A549 (cell line): ENCODE data around the gene CPNE7. TPM values are rescaled to one million over a fixed set of nuclear protein-coding genes. Genes with fewer than 3 reads are reported as not detected.

ENCODE experiments used
- ATAC-seq, 2 experiments: fragments of 200-7000 bp in 1 of 2; fragments of >200 bp in 1 of 2; cut with Nextera tagmentation in 1 of 2; cut with Tn5 transposase in 1 of 2; 3 replicates each; pipeline versions ENCODE4 v1.8.0 to v1.9.1; 2018 to 2020; ENCODE audit warnings: mild to moderate bottlenecking in 1 of 2, moderate library complexity in 1 of 2
- CTCF ChIA-PET: fragments of 300-600 bp; sonication (Branson Sonifier 250); formaldehyde crosslinking; extraction: SDS; loops from one replicate; lab custom pipeline; 2021; ENCODE audit warnings: antibody characterized with exemption, inconsistent platforms; lab: Yijun Ruan, JAX
- POLR2A ChIA-PET: fragments of 350-600 bp; formaldehyde crosslinking; extraction: SDS; loops from one replicate; lab custom pipeline; 2021; ENCODE audit warnings: antibody characterized with exemption, inconsistent platforms; lab: Yijun Ruan, JAX
- DNase-seq, 2 experiments: peaks; one replicate each; pipeline versions ENCODE4 v3.0.0 to v3.0.0-alpha.2; 2011 to 2016; ENCODE audit warnings: low read depth in 1 of 2, low spot score in 1 of 2
- FAIRE-seq: peaks from 2 replicates; lab custom pipeline; 2011; peaks lifted over from hg19 to GRCh38; lab: Jason Lieb, UNC
- H3K27ac ChIP-seq, 2 experiments: fragments of >200 bp; sonication (Bioruptor Twin); formaldehyde crosslinking; 3 replicates each; pipeline ENCODE4 v1.5.1; 2016 to 2017
- H3K4me1 ChIP-seq: fragments of >200 bp; sonication (Bioruptor Twin); formaldehyde crosslinking; 3 replicates; pipeline ENCODE4 v1.6.1; 2016
- H3K4me2 ChIP-seq: fragments of >200 bp; sonication (Bioruptor Twin); formaldehyde crosslinking; 3 replicates; pipeline ENCODE4 v1.6.1; 2016
- H3K4me3 ChIP-seq: fragments of >200 bp; sonication (Bioruptor Twin); formaldehyde crosslinking; 3 replicates; pipeline ENCODE4 v1.5.1; 2016
- H3K9me3 ChIP-seq: fragments of >200 bp; sonication (Bioruptor Twin); formaldehyde crosslinking; 3 replicates; pipeline ENCODE4 v1.6.1; 2016
- CBX2 ChIP-seq: fragments of 200-600 bp; sonication (generic); IDR thresholded peaks from 2 replicates; pipeline ENCODE4 v1.6.1; 2016; ENCODE audit warnings: low read depth, mild to moderate bottlenecking, borderline replicate concordance
- CBX8 ChIP-seq: fragments of 200-600 bp; sonication (generic); IDR thresholded peaks from 2 replicates; pipeline ENCODE4 v1.6.1; 2016
- CHD2 ChIP-seq: fragments of 150-350 bp; IDR thresholded peaks from 2 replicates; pipeline ENCODE4 v1.6.1; 2014; ENCODE audit warnings: low read length; ENCODE audit not compliant: partially characterized antibody
- EP300 ChIP-seq, 2 experiments: fragments of >200 bp; sonication (Bioruptor Twin); formaldehyde crosslinking; IDR thresholded peaks; 2 replicates in 1 of 2; 3 replicates in 1 of 2; pipeline ENCODE4 v1.6.1; 2016 to 2017
- FOXS1 ChIP-seq: fragments of 250-450 bp; sonication (Bioruptor Pico); IDR thresholded peaks from 2 replicates; pipeline ENCODE4 v1.5.0; 2020; ENCODE audit warnings: mild to moderate bottlenecking, moderate library complexity
- GATA3 ChIP-seq: IDR thresholded peaks from 2 replicates; pipeline ENCODE4 v1.6.1; 2012; ENCODE audit warnings: borderline replicate concordance
- HDAC2 ChIP-seq: fragments of 200-600 bp; sonication (generic); IDR thresholded peaks from 2 replicates; pipeline ENCODE4 v1.6.1; 2016
- HEYL ChIP-seq: fragments of 250-450 bp; sonication (Bioruptor Pico); IDR thresholded peaks from 2 replicates; pipeline ENCODE4 v1.8.0; 2021; ENCODE audit warnings: mild to moderate bottlenecking, moderate library complexity
- HOXB13 ChIP-seq: fragments of 250-450 bp; sonication (Bioruptor Pico); IDR thresholded peaks from 2 replicates; pipeline ENCODE4 v1.5.0; 2020; ENCODE audit warnings: low read depth, mild to moderate bottlenecking, moderate library complexity
- HOXB5 ChIP-seq: fragments of 250-450 bp; sonication (Bioruptor Pico); IDR thresholded peaks from 2 replicates; pipeline ENCODE4 v1.5.0; 2020; ENCODE audit warnings: mild to moderate bottlenecking, moderate library complexity
- JUN ChIP-seq, 2 experiments: fragments of >200 bp; sonication (Bioruptor Twin); formaldehyde crosslinking; IDR thresholded peaks; 2 replicates in 1 of 2; 3 replicates in 1 of 2; pipeline ENCODE4 v1.6.1; 2016 to 2017
- JUNB ChIP-seq: fragments of >200 bp; sonication (Bioruptor Twin); formaldehyde crosslinking; IDR thresholded peaks from 2 replicates; pipeline ENCODE4 v1.6.1; 2016
- MAFK ChIP-seq: fragments of 450-650 bp; IDR thresholded peaks from 2 replicates; pipeline ENCODE4 v1.6.1; 2014; ENCODE audit not compliant: partially characterized antibody
- MAZ ChIP-seq: fragments of 150-350 bp; IDR thresholded peaks from 2 replicates; pipeline ENCODE4 v1.6.1; 2014; ENCODE audit warnings: antibody characterized with exemption, low read depth, low read length, borderline replicate concordance
- NFE2L2 ChIP-seq: fragments of 150-350 bp; conservative IDR thresholded peaks from 2 replicates; pipeline ENCODE4 v1.6.1; 2014; ENCODE audit warnings: low read length
- PHF8 ChIP-seq: fragments of 200-600 bp; sonication (generic); IDR thresholded peaks from 2 replicates; pipeline ENCODE4 v1.6.1; 2016; ENCODE audit warnings: low read depth, mild to moderate bottlenecking, antibody characterized with exemption, moderate library complexity, borderline replicate concordance
- RFX5 ChIP-seq: fragments of 450-650 bp; IDR thresholded peaks from 2 replicates; pipeline ENCODE4 v1.7.1; 2014; ENCODE audit warnings: antibody characterized with exemption, mild to moderate bottlenecking, moderate library complexity
- SMC3 ChIP-seq: fragments of >200 bp; sonication (Bioruptor Twin); formaldehyde crosslinking; IDR thresholded peaks from 3 replicates; pipeline ENCODE4 v1.6.1; 2018; ENCODE audit warnings: inconsistent platforms
- SREBF2 ChIP-seq: fragments of 450-650 bp; IDR thresholded peaks from 2 replicates; pipeline ENCODE4 v1.6.1; 2014; ENCODE audit warnings: mild to moderate bottlenecking, moderate library complexity
- WGBS: methylation state at CpG from one replicate; pipeline ENCODE4 v1.1.6; 2017; ENCODE audit errors: missing lambda C conversion rate; 5-methylcytosine and 5-hydroxymethylcytosine counted together
- polyA plus RNA-seq, 4 experiments: library from polyadenylated mRNA; depleted of rRNA in 3 of 4; stranded (reverse); fragments of >200 nt; fragmentation: RNase III in 1 of 4; extraction: RNeasy Plus Mini Kit Qiagen cat#74134 plus additional on column Dnase treatment in 1 of 4; gene quantifications; 2 replicates in 3 of 4; 3 replicates in 1 of 4; pipeline ENCODE4 v1.2.3, GENCODE V29; 2011 to 2017
- TF ChIP-seq, protein P1 (sequence below): fragments of 250-450 bp; sonication (Bioruptor Pico); IDR thresholded peaks from 2 replicates; pipeline ENCODE4 v1.5.0; 2020; ENCODE audit warnings: low read depth, mild to moderate bottlenecking, moderate library complexity
- TF ChIP-seq, protein P2 (sequence below): IDR thresholded peaks from 2 replicates; pipeline ENCODE4 v1.6.1; 2012
- TF ChIP-seq, protein P3 (sequence below): fragments of >200 bp; sonication (Bioruptor Twin); formaldehyde crosslinking; IDR thresholded peaks from 2 replicates; pipeline ENCODE4 v1.6.1; 2016
- TF ChIP-seq, protein P4 (sequence below): fragments of >200 bp; sonication (Bioruptor Twin); formaldehyde crosslinking; IDR thresholded peaks from 3 replicates; pipeline ENCODE4 v1.6.1; 2016
- TF ChIP-seq, protein P5 (sequence below): fragments of 250-450 bp; sonication (Bioruptor Pico); IDR thresholded peaks from 2 replicates; pipeline ENCODE4 v1.5.0; 2021; ENCODE audit warnings: mild to moderate bottlenecking, moderate library complexity, borderline replicate concordance
- TF ChIP-seq, protein P6 (sequence below): fragments of 150-350 bp; IDR thresholded peaks from 2 replicates; pipeline ENCODE4 v1.6.1; 2014; ENCODE audit warnings: low read depth, mild to moderate bottlenecking, low read length
- TF ChIP-seq, protein P7 (sequence below): IDR thresholded peaks from 2 replicates; pipeline ENCODE4 v1.6.1; 2012; ENCODE audit warnings: low read depth, borderline replicate concordance

The CPNE7 gene
- polyA plus RNA-seq, 2 of the 4 experiments (the other 2 are of a cell fraction) = 22.8 to 45.2 TPM

DNA sequence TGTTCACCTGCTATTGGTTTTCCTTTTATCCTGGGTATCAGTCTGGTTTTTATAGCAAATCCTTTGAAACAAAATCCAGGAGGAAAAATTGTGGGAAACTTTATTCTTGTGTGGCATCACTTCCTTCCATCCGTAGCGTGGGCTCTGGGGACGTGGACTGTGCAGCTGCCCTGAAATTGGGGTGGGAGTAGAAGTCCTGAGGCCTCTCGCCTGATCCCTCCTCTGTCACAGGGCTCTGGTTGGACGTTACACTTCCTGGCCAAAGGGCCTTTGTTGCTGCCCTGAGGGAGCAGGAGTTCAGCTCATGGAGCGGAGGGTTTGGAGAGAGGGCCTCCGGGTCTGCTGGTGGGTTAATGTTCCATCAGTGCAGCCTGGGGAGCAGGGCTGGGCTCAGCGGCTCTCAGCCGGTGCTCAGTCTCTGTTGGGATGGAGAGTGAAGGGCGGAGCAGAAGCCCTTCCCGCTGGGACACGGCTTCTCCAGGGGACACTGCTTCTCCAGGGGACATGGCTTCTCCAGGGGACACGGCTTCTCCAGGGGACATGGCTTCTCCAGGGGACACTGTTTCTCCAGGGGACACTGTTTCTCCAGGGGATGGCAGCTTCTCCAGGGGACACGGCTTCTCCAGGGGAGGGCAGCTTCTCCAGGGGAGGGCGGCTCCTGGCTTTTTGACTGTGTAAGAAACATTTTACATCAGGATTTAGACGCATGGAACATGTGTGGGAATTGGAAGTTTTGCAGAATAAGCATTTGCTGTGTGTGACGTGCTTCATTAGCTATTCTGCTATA is 30.3 kb upstream of the CPNE7 start:
- ATAC-seq = no peak; a peak in 1 of 6 replicates
- no peak for DNase-seq
- TF ChIP-seq HOXB13 (CRISPR knock-in tag) = no peak
- TF ChIP-seq, all 56 proteins: peak for 0
- H3K4me3 ChIP-seq = no peak overlapping the region
- no peak overlapping the region for H3K27ac ChIP-seq
- no peak for FAIRE-seq
- ChIA-PET CTCF (interaction anchor here (6.2 kb wide), 1 partner anchor 12 kb away, joined by 41 read pairs; no protein-coding TSS in a partner anchor), POLR2A (no interaction called here)
- no peaks in the 10 kb centered on the region for H3K9me3 ChIP-seq
- no peak overlapping the region for H3K4me2 ChIP-seq
- 94% methylated on average over 17 of the region's 17 CpGs for WGBS
- no peaks in the 10 kb centered on the region for H3K4me1 ChIP-seq

DNA sequence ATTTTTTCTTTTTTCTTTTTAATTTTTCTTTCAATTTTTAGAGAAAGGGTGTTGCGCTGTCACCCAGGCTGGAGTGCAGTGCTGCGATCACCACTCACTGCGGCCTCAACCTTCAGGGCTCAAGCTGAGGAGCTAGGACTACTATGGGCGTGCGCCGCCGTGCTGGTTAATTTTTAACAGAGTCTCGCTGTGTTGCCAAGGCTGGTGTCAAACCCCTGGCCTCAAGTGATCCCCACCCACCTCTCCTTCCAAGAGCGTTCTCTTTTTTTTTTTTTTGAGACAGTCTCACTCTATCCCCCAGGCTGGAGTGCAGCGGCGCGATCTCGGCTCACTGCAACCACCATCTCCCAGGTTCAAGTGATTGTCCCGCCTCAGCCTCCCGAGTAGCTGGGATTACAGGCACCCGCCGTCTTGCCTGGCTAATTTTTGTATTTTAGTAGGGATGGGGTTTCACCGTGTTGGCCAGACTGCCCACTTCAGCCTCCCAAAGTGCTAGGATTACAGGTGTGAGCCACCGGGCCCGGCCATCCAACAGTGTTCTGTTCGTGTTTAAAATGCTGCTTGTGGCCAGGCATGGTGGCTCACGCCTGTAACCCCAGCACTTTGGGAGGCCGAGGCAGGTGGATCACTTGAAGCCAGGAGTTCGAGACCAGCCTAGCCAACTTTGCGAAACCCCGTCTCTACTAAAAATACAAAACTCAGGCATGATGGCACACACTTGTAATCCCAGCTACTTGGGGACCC is 29.6 kb upstream of the CPNE7 start:
- ChIA-PET CTCF (interaction anchor here (6.2 kb wide), 1 partner anchor 12 kb away, joined by 41 read pairs; no protein-coding TSS in a partner anchor), POLR2A (no interaction called here)
- H3K4me1 ChIP-seq = no peaks in the 10 kb centered on the region
- DNase-seq (no peak), FAIRE-seq (no peak), ATAC-seq (no peak)
- H3K4me2 ChIP-seq = no peak overlapping the region
- WGBS = 93% methylated on average over 26 of the region's 26 CpGs
- H3K9me3 ChIP-seq = no peaks in the 10 kb centered on the region
- H3K27ac ChIP-seq = no peak overlapping the region
- H3K4me3 ChIP-seq = no peak overlapping the region
- TF ChIP-seq FOXS1 (no peak), MAFK (no peak), NFE2L2 (no peak), CHD2 (no peak), SREBF2 (no peak), HOXB13 (CRISPR knock-in tag) (no peak), JUNB (no peak), MAZ (no peak), HDAC2 (no peak), HOXB5 (no peak), JUN (IDR thresholded peaks at IDR 0.05) (no peak), GATA3 (no peak), PHF8 (no peak), HEYL (CRISPR knock-in tag) (no peak)
- TF ChIP-seq, protein P1, sequence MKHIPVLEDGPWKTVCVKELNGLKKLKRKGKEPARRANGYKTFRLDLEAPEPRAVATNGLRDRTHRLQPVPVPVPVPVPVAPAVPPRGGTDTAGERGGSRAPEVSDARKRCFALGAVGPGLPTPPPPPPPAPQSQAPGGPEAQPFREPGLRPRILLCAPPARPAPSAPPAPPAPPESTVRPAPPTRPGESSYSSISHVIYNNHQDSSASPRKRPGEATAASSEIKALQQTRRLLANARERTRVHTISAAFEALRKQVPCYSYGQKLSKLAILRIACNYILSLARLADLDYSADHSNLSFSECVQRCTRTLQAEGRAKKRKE (CRISPR knock-in tag) = no peak
- TF ChIP-seq, protein P2, sequence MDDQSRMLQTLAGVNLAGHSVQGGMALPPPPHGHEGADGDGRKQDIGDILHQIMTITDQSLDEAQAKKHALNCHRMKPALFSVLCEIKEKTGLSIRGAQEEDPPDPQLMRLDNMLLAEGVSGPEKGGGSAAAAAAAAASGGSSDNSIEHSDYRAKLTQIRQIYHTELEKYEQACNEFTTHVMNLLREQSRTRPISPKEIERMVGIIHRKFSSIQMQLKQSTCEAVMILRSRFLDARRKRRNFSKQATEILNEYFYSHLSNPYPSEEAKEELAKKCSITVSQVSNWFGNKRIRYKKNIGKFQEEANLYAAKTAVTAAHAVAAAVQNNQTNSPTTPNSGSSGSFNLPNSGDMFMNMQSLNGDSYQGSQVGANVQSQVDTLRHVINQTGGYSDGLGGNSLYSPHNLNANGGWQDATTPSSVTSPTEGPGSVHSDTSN = no peak
- TF ChIP-seq, all 56 proteins: peak for 0

DNA sequence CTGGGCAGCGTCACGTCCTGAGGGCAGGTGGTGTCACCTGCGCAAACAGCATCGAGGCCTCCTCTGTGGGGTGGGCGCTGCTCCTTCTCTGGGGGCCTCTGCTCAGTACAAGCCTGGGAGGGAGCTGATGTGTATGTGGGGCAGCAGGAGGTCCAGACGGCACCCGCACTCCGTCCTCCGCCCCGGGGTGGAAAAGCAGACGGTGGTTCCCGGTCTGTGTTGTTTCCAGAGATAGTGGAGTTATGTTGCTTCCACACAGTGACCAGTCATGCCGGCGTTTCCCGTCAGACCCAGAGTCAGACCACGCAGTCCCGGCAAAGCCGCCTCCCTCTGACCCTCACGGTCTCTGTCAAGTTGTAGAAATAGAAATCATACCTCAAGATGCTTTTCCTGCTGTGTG is 28.8 kb upstream of the CPNE7 start:
- Histone ChIP-seq H3K4me3 (no peak overlapping the region), H3K4me2 (no peak overlapping the region), H3K27ac (no peak overlapping the region), H3K4me1 (no peaks in the 10 kb centered on the region), H3K9me3 (no peaks in the 10 kb centered on the region)
- POLR2A ChIA-PET = no interaction called here
- no peak for ATAC-seq
- DNase-seq = no peak
- WGBS = 96% methylated on average over 19 of the region's 19 CpGs
- FAIRE-seq = no peak
- CTCF ChIA-PET = interaction anchor here (6.2 kb wide), 1 partner anchor 11 kb away, joined by 41 read pairs; no protein-coding TSS in a partner anchor
- TF ChIP-seq EP300 (IDR thresholded peaks at IDR 0.05) (no peak), HOXB5 (no peak), SMC3 (no peak), SREBF2 (no peak), CBX8 (no peak), CBX2 (no peak), RFX5 (no peak)
- TF ChIP-seq, protein P3, sequence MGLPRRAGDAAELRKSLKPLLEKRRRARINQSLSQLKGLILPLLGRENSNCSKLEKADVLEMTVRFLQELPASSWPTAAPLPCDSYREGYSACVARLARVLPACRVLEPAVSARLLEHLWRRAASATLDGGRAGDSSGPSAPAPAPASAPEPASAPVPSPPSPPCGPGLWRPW = no peak
- TF ChIP-seq, protein P4, sequence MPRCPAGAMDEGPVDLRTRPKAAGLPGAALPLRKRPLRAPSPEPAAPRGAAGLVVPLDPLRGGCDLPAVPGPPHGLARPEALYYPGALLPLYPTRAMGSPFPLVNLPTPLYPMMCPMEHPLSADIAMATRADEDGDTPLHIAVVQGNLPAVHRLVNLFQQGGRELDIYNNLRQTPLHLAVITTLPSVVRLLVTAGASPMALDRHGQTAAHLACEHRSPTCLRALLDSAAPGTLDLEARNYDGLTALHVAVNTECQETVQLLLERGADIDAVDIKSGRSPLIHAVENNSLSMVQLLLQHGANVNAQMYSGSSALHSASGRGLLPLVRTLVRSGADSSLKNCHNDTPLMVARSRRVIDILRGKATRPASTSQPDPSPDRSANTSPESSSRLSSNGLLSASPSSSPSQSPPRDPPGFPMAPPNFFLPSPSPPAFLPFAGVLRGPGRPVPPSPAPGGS = no peak
- TF ChIP-seq, protein P5, sequence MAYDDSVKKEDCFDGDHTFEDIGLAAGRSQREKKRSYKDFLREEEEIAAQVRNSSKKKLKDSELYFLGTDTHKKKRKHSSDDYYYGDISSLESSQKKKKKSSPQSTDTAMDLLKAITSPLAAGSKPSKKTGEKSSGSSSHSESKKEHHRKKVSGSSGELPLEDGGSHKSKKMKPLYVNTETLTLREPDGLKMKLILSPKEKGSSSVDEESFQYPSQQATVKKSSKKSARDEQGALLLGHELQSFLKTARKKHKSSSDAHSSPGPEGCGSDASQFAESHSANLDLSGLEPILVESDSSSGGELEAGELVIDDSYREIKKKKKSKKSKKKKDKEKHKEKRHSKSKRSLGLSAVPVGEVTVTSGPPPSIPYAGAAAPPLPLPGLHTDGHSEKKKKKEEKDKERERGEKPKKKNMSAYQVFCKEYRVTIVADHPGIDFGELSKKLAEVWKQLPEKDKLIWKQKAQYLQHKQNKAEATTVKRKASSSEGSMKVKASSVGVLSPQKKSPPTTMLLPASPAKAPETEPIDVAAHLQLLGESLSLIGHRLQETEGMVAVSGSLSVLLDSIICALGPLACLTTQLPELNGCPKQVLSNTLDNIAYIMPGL = no peak
- TF ChIP-seq, protein P6, sequence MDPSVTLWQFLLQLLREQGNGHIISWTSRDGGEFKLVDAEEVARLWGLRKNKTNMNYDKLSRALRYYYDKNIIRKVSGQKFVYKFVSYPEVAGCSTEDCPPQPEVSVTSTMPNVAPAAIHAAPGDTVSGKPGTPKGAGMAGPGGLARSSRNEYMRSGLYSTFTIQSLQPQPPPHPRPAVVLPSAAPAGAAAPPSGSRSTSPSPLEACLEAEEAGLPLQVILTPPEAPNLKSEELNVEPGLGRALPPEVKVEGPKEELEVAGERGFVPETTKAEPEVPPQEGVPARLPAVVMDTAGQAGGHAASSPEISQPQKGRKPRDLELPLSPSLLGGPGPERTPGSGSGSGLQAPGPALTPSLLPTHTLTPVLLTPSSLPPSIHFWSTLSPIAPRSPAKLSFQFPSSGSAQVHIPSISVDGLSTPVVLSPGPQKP = no peak
- TF ChIP-seq, protein P7, sequence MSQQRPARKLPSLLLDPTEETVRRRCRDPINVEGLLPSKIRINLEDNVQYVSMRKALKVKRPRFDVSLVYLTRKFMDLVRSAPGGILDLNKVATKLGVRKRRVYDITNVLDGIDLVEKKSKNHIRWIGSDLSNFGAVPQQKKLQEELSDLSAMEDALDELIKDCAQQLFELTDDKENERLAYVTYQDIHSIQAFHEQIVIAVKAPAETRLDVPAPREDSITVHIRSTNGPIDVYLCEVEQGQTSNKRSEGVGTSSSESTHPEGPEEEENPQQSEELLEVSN = no peak
